UCSD-AML1 (cell line): Measurements from ENCODE around the gene FOSB.

Source experiments
- DNase-seq: peaks from one replicate; lab custom pipeline; 2025; ENCODE audit not compliant: unreplicated experiment; lab: John Stamatoyannopoulos, UW

Gene FOSB

GRCh38 chr19:45478454-45479238 lies 10.8 kb downstream of the FOSB start:
- DNase-seq = peak; percentile 85

GRCh38 chr19:45483033-45483432 lies 15.2 kb downstream of the FOSB start:
- no peak for DNase-seq

- DNase-seq = no peak
Observed at GRCh38 chr19:45484273-45484945, 16.6 kb downstream of the FOSB start.

GRCh38 chr19:45485305-45486077 lies 17.7 kb downstream of the FOSB start:
- DNase-seq = peak; percentile 95

GRCh38 chr19:45488708-45489107 lies 20.9 kb downstream of the FOSB start:
- no peak for DNase-seq

GRCh38 chr19:45489216-45489855 lies 21.5 kb downstream of the FOSB start:
- no peak for DNase-seq

- no peak for DNase-seq
Observed at GRCh38 chr19:45492137-45492626, 24.4 kb downstream of the FOSB start.

GRCh38 chr19:45492627-45493470 lies 25.1 kb downstream of the FOSB start:
- DNase-seq = peak; percentile 85

- DNase-seq = no peak
Observed at GRCh38 chr19:45494261-45494916, 26.6 kb downstream of the FOSB start.

- DNase-seq = no peak
Observed at GRCh38 chr19:45495178-45495577, 27.4 kb downstream of the FOSB start.

GRCh38 chr19:45496349-45496953 lies 28.7 kb downstream of the FOSB start:
- peak; percentile 59 for DNase-seq

GRCh38 chr19:45497791-45498190 lies 30.0 kb downstream of the FOSB start:
- DNase-seq = no peak

- no peak for DNase-seq
Observed at GRCh38 chr19:45498411-45499195, 30.8 kb downstream of the FOSB start, which contains the start of gene PPM1N. PPM1N (plus strand) TSS chr19:45498443; CDS start chr19:45498473, 30 bp downstream.

- DNase-seq = peak; percentile 21
Observed at GRCh38 chr19:45499196-45500180, 31.7 kb downstream of the FOSB start.

- DNase-seq = no peak
Observed at GRCh38 chr19:45500918-45501729, 33.3 kb downstream of the FOSB start.

- no peak for DNase-seq
Observed at GRCh38 chr19:45501730-45502014, 33.9 kb downstream of the FOSB start.

GRCh38 chr19:45502111-45502510 lies 34.3 kb downstream of the FOSB start:
- DNase-seq = no peak
